ENCODE data around the gene TMTC3. TPM values are rescaled to one million over a fixed set of nuclear protein-coding genes. Genes with fewer than 3 reads are reported as not detected.

The TMTC3 gene
- polyA plus RNA-seq, 1 of the 3 experiments (the other 2 are of a cell fraction), result 2.8 TPM

- H3K27ac ChIP-seq (ENCODE audit: low read depth in 2 of 2, low read length in 1 of 2), result no peak overlapping the region
- no peaks in the 10 kb centered on the region for H3K9me2 ChIP-seq
- peaks cover 7 to 15% of the 10 kb centered on the region in 2 experiments for H3K36me3 ChIP-seq (replicated peaks in 1 of 2; ENCODE audit: control insufficient read depth in 1 of 2, insufficient read depth in 2 of 2, low read length in 1 of 2)
- H4K20me1 ChIP-seq (ENCODE audit: insufficient read depth), result no peaks in the 10 kb centered on the region
- no peaks in the 10 kb centered on the region for H3K27me3 ChIP-seq (ENCODE audit: insufficient read depth)
- TF ChIP-seq, protein P1, sequence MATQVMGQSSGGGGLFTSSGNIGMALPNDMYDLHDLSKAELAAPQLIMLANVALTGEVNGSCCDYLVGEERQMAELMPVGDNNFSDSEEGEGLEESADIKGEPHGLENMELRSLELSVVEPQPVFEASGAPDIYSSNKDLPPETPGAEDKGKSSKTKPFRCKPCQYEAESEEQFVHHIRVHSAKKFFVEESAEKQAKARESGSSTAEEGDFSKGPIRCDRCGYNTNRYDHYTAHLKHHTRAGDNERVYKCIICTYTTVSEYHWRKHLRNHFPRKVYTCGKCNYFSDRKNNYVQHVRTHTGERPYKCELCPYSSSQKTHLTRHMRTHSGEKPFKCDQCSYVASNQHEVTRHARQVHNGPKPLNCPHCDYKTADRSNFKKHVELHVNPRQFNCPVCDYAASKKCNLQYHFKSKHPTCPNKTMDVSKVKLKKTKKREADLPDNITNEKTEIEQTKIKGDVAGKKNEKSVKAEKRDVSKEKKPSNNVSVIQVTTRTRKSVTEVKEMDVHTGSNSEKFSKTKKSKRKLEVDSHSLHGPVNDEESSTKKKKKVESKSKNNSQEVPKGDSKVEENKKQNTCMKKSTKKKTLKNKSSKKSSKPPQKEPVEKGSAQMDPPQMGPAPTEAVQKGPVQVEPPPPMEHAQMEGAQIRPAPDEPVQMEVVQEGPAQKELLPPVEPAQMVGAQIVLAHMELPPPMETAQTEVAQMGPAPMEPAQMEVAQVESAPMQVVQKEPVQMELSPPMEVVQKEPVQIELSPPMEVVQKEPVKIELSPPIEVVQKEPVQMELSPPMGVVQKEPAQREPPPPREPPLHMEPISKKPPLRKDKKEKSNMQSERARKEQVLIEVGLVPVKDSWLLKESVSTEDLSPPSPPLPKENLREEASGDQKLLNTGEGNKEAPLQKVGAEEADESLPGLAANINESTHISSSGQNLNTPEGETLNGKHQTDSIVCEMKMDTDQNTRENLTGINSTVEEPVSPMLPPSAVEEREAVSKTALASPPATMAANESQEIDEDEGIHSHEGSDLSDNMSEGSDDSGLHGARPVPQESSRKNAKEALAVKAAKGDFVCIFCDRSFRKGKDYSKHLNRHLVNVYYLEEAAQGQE (IDR thresholded peaks at IDR 0.05; ENCODE audit: low read depth, low read length), result no peak
- TF ChIP-seq CHD2 (IDR thresholded peaks at IDR 0.05; ENCODE audit: low read length, partially characterized antibody) (no peak), EZH2phosphoT487 (IDR thresholded peaks at IDR 0.05; ENCODE audit: borderline replicate concordance, low read depth) (no peak), EP300 (IDR thresholded peaks at IDR 0.05; ENCODE audit: borderline replicate concordance in 1 of 2, low read depth in 1 of 2, low read length in 1 of 2) (no peak), POLR2AphosphoS5 (IDR thresholded peaks at IDR 0.05; ENCODE audit: low read depth, low read length) (no peak)
- TF ChIP-seq, protein P2, sequence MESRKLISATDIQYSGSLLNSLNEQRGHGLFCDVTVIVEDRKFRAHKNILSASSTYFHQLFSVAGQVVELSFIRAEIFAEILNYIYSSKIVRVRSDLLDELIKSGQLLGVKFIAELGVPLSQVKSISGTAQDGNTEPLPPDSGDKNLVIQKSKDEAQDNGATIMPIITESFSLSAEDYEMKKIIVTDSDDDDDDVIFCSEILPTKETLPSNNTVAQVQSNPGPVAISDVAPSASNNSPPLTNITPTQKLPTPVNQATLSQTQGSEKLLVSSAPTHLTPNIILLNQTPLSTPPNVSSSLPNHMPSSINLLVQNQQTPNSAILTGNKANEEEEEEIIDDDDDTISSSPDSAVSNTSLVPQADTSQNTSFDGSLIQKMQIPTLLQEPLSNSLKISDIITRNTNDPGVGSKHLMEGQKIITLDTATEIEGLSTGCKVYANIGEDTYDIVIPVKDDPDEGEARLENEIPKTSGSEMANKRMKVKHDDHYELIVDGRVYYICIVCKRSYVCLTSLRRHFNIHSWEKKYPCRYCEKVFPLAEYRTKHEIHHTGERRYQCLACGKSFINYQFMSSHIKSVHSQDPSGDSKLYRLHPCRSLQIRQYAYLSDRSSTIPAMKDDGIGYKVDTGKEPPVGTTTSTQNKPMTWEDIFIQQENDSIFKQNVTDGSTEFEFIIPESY (IDR thresholded peaks at IDR 0.05; ENCODE audit: borderline replicate concordance, low read depth), result no peak
- H2AFZ ChIP-seq (ENCODE audit: low read depth), result no peak overlapping the region
- POLR2A ChIA-PET, result no interaction called here
- H3K4me2 ChIP-seq, result no peak overlapping the region
- CTCF ChIA-PET, result interaction anchor here (0.9 to 3.5 kb wide), 3 partner anchors 424 to 861 kb away, joined by 3 to 34 read pairs (median 5); partner anchors contain the start of gene KITLG
- no peaks in the 10 kb centered on the region for H3K9me3 ChIP-seq
- no peak overlapping the region for H3K9ac ChIP-seq
- no peak overlapping the region for H3K4me3 ChIP-seq (ENCODE audit: low read depth in 2 of 2, low read length in 1 of 2)
- peaks cover 0 to 8% of the 10 kb centered on the region in 2 experiments; a peak in 2 of 4 replicates for H3K4me1 ChIP-seq (ENCODE audit: control insufficient read depth in 1 of 2, insufficient read depth in 2 of 2, low read depth in 1 of 2, low read length in 1 of 2)
- peaks cover 9% of the 10 kb centered on the region for H3F3A ChIP-seq (replicated peaks; ENCODE audit: insufficient read depth)
- peaks cover 19% of the 10 kb centered on the region; the same call in 1 of the 2 replicates for H3K79me2 ChIP-seq (ENCODE audit: insufficient read depth)
- no peak for DNase-seq
- WGBS (ENCODE audit: low lambda C conversion rate), result 100% methylated on average over 1 of the region's 1 CpG
Observed at GRCh38 chr12:88156075-88156654, 14.1 kb downstream of the TMTC3 start.

DNA sequence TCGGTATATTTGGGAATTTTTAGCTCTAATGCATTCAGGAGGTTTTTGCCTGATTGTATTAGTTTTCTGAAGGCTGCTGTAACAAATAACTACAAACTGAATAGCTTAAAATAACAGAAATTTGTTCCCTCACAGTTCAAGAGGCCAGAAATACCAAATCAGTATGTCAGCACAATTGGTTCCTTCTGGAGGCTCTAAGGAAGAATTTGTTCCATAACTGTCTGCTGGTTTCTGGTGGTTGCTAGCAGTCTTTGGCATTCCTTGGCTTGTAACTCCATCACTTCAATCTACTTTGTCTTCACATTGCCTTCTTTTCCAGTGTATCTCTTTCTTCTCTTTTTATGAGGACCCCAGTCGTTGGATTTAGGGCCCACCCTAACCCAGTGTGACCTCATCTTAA, 21.3 kb downstream of the TMTC3 start:
- H3F3A ChIP-seq (replicated peaks; ENCODE audit: insufficient read depth), result peaks cover 6% of the 10 kb centered on the region
- no peaks in the 10 kb centered on the region for H3K27me3 ChIP-seq (ENCODE audit: insufficient read depth)
- no peak overlapping the region for H2AFZ ChIP-seq (ENCODE audit: low read depth)
- POLR2A ChIA-PET, result no interaction called here
- H3K9ac ChIP-seq, result no peak overlapping the region
- H4K20me1 ChIP-seq (ENCODE audit: insufficient read depth), result no peaks in the 10 kb centered on the region
- no peak for DNase-seq
- H3K4me2 ChIP-seq, result no peak overlapping the region
- H3K9me3 ChIP-seq, result no peaks in the 10 kb centered on the region
- no peaks in the 10 kb centered on the region for H3K4me1 ChIP-seq (ENCODE audit: control insufficient read depth in 1 of 2, insufficient read depth in 2 of 2, low read depth in 1 of 2, low read length in 1 of 2)
- no peak for TF ChIP-seq GABPA (IDR thresholded peaks at IDR 0.05; ENCODE audit: low read depth)
- TF ChIP-seq, protein P3, sequence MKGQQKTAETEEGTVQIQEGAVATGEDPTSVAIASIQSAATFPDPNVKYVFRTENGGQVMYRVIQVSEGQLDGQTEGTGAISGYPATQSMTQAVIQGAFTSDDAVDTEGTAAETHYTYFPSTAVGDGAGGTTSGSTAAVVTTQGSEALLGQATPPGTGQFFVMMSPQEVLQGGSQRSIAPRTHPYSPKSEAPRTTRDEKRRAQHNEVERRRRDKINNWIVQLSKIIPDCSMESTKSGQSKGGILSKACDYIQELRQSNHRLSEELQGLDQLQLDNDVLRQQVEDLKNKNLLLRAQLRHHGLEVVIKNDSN (IDR thresholded peaks at IDR 0.05; ENCODE audit: borderline replicate concordance, low read depth), result no peak
- TF ChIP-seq SMC3 (IDR thresholded peaks at IDR 0.05; ENCODE audit: low read depth, low read length), result no peak
- no peak for TF ChIP-seq USF2 (IDR thresholded peaks at IDR 0.05; ENCODE audit: borderline replicate concordance, low read depth, low read length)
- TF ChIP-seq IRF3 (IDR thresholded peaks at IDR 0.05; ENCODE audit: low read depth, low read length), result no peak
- CTCF ChIA-PET, result interaction anchor here (1.3 kb wide), 1 partner anchor 12 kb away, joined by 3 read pairs; no protein-coding TSS in a partner anchor
- no peaks in the 10 kb centered on the region for H3K9me2 ChIP-seq
- H3K36me3 ChIP-seq (replicated peaks in 1 of 2; ENCODE audit: control insufficient read depth in 1 of 2, insufficient read depth in 2 of 2, low read length in 1 of 2), result peaks cover 43 to 67% of the 10 kb centered on the region in 2 experiments
- H3K4me3 ChIP-seq (ENCODE audit: low read depth in 2 of 2, low read length in 1 of 2), result no peak overlapping the region
- no peak overlapping the region for H3K27ac ChIP-seq (ENCODE audit: low read depth in 2 of 2, low read length in 1 of 2)
- no peaks in the 10 kb centered on the region for H3K79me2 ChIP-seq (ENCODE audit: insufficient read depth)
- WGBS (ENCODE audit: low lambda C conversion rate), result 92% methylated on average over 2 of the region's 2 CpGs

Data from SK-N-SH (cell line).